H9 (cell line): Measurements from ENCODE around the gene SLC36A4. TPM values are rescaled to one million over a fixed set of nuclear protein-coding genes. Genes with fewer than 3 reads are reported as not detected.

Source experiments
- DNase-seq: peaks from one replicate; pipeline ENCODE4 v3.0.0-alpha.2; 2017
- H2AFZ ChIP-seq: one replicate; pipeline ENCODE4 v1.6.1; 2013; ENCODE audit warnings: mild to moderate bottlenecking, low read length, control low read depth, moderate library complexity
- H2AK5ac ChIP-seq: 2 replicates; pipeline ENCODE4 v1.6.1; 2013; ENCODE audit warnings: low read length, control low read depth, mixed read lengths; ENCODE audit not compliant: insufficient read length
- H2BK120ac ChIP-seq: one replicate; pipeline ENCODE4 v1.6.1; 2013; ENCODE audit warnings: low read depth, mild to moderate bottlenecking, low read length, control low read depth, inconsistent platforms; ENCODE audit not compliant: poor library complexity, severe bottlenecking
- H2BK12ac ChIP-seq: 2 replicates; pipeline ENCODE4 v1.6.1; 2013; ENCODE audit warnings: low read length, control low read depth, mixed read lengths, low read depth; ENCODE audit not compliant: insufficient read length
- H2BK15ac ChIP-seq: 2 replicates; pipeline ENCODE4 v1.6.1; 2013; ENCODE audit warnings: low read depth, low read length, control low read depth
- H2BK20ac ChIP-seq: one replicate; pipeline ENCODE4 v1.6.1; 2013; ENCODE audit warnings: low read depth, mild to moderate bottlenecking, low read length, control low read depth, inconsistent platforms; ENCODE audit not compliant: poor library complexity, severe bottlenecking
- H2BK5ac ChIP-seq: 2 replicates; pipeline ENCODE4 v1.6.1; 2013; ENCODE audit warnings: low read length, control low read depth, mixed read lengths; ENCODE audit not compliant: insufficient read length
- H3K14ac ChIP-seq: 2 replicates; pipeline ENCODE4 v1.6.1; 2013; ENCODE audit warnings: low read length, control low read depth; ENCODE audit not compliant: insufficient read depth
- H3K18ac ChIP-seq: 2 replicates; pipeline ENCODE4 v1.6.1; 2013; ENCODE audit warnings: low read depth, mild to moderate bottlenecking, mixed read lengths, low read length, control low read depth; ENCODE audit not compliant: insufficient read length
- H3K23ac ChIP-seq: 2 replicates; pipeline ENCODE4 v1.6.1; 2013; ENCODE audit warnings: low read length, control low read depth, mixed read lengths, low read depth; ENCODE audit not compliant: insufficient read length
- H3K23me2 ChIP-seq: 2 replicates; pipeline ENCODE4 v1.6.1; 2013; ENCODE audit warnings: low read depth, mild to moderate bottlenecking, mixed read lengths, low read length, control low read depth; ENCODE audit not compliant: insufficient read length, poor library complexity, severe bottlenecking
- H3K27ac ChIP-seq: 2 replicates; pipeline ENCODE4 v1.5.1; 2013; ENCODE audit warnings: low read length, control low read depth, mixed read lengths, low read depth; ENCODE audit not compliant: insufficient read length
- H3K27me3 ChIP-seq: 2 replicates; pipeline ENCODE4 v1.6.1; 2013; ENCODE audit warnings: low read length, control low read depth, inconsistent platforms; ENCODE audit not compliant: insufficient read depth
- H3K4ac ChIP-seq: 2 replicates; pipeline ENCODE4 v1.6.1; 2013; ENCODE audit warnings: low read depth, mild to moderate bottlenecking, control low read depth, inconsistent platforms, low read length, moderate library complexity
- H3K4me1 ChIP-seq: 2 replicates; pipeline ENCODE4 v1.6.1; 2013; ENCODE audit warnings: low read length, control low read depth, inconsistent platforms; ENCODE audit not compliant: insufficient read depth
- H3K4me2 ChIP-seq: 2 replicates; pipeline ENCODE4 v1.6.1; 2013; ENCODE audit warnings: low read length, control low read depth, mixed read lengths; ENCODE audit not compliant: insufficient read length, insufficient read depth
- H3K56ac ChIP-seq: 2 replicates; pipeline ENCODE4 v1.6.1; 2013; ENCODE audit warnings: low read depth, mild to moderate bottlenecking, mixed read lengths, low read length, control low read depth; ENCODE audit not compliant: insufficient read length
- H3K79me1 ChIP-seq: 2 replicates; pipeline ENCODE4 v1.6.1; 2013; ENCODE audit warnings: low read depth, mild to moderate bottlenecking, moderate library complexity, low read length, control low read depth, inconsistent platforms; ENCODE audit not compliant: insufficient read depth, poor library complexity, severe bottlenecking
- H3K79me2 ChIP-seq: 2 replicates; pipeline ENCODE4 v1.6.1; 2013; ENCODE audit warnings: low read length, control low read depth, inconsistent platforms; ENCODE audit not compliant: insufficient read depth
- H3K9ac ChIP-seq: 2 replicates; pipeline ENCODE4 v1.6.1; 2013; ENCODE audit warnings: low read length, control low read depth, mixed read lengths; ENCODE audit not compliant: insufficient read length; ENCODE audit errors: extremely low read depth
- H3K9me3 ChIP-seq: one replicate; pipeline ENCODE4 v1.6.1; 2013; ENCODE audit warnings: low read depth, low read length, inconsistent platforms; ENCODE audit not compliant: control insufficient read depth
- H3T11ph ChIP-seq: one replicate; pipeline ENCODE4 v1.6.1; 2013; ENCODE audit warnings: mild to moderate bottlenecking, low read length, control low read depth, inconsistent platforms
- H4K20me1 ChIP-seq: one replicate; pipeline ENCODE4 v1.6.1; 2013; ENCODE audit not compliant: control insufficient read depth, insufficient read length, insufficient read depth
- H4K5ac ChIP-seq: 2 replicates; pipeline ENCODE4 v1.6.1; 2013; ENCODE audit warnings: low read depth, mild to moderate bottlenecking, mixed read lengths, low read length, control low read depth; ENCODE audit not compliant: insufficient read length
- H4K8ac ChIP-seq: replicated peaks from 2 replicates; pipeline ENCODE4 v1.6.1; 2013; ENCODE audit warnings: low read length, control low read depth, mixed read lengths, low read depth; ENCODE audit not compliant: insufficient read length
- H4K91ac ChIP-seq: 2 replicates; pipeline ENCODE4 v1.6.1; 2013; ENCODE audit warnings: low read depth, mild to moderate bottlenecking, moderate library complexity, mixed read lengths, low read length, control low read depth; ENCODE audit not compliant: insufficient read length
- H3K27ac Mint-ChIP-seq, 3 experiments: 2 replicates in 2 of 3; 3 replicates in 1 of 3; pipeline ENCODE4 v1.8.0; 2020 to 2021; ENCODE audit warnings: mixed read lengths in 3 of 3, mild to moderate bottlenecking in 1 of 3, moderate library complexity in 1 of 3
- H3K27me3 Mint-ChIP-seq: 2 replicates; pipeline ENCODE4 v1.8.0; 2021; ENCODE audit warnings: low read depth, mild to moderate bottlenecking, moderate library complexity, mixed read lengths
- H3K36me3 Mint-ChIP-seq, 3 experiments: 2 replicates in 2 of 3; 3 replicates in 1 of 3; pipeline ENCODE4 v1.8.0; 2020 to 2021; ENCODE audit warnings: low read depth in 3 of 3, mixed read lengths in 3 of 3; ENCODE audit not compliant: insufficient read depth in 1 of 3
- H3K4me1 Mint-ChIP-seq, 2 experiments: 2 replicates each; pipeline ENCODE4 v1.8.0; 2020; ENCODE audit warnings: mixed read lengths in 2 of 2
- H3K4me3 Mint-ChIP-seq, 2 experiments: 2 replicates in 1 of 2; 3 replicates in 1 of 2; pipeline ENCODE4 v1.8.0; 2020 to 2021; ENCODE audit warnings: mild to moderate bottlenecking in 2 of 2, mixed read lengths in 2 of 2, moderate library complexity in 1 of 2
- H3K9me3 Mint-ChIP-seq, 2 experiments: 2 replicates in 1 of 2; 3 replicates in 1 of 2; pipeline ENCODE4 v1.8.0; 2020; ENCODE audit warnings: mild to moderate bottlenecking in 2 of 2, mixed read lengths in 2 of 2, moderate library complexity in 1 of 2
- CTCF ChIP-seq: fragments of 200-600 bp; sonication (generic); conservative IDR thresholded peaks from 3 replicates; pipeline ENCODE4 v1.8.0; 2021; ENCODE audit warnings: antibody characterized with exemption, mild to moderate bottlenecking
- WGBS: extraction: QIAGEN DNeasy Blood & Tissue Kit; methylation state at CpG from one replicate; pipeline ENCODE4 v1.1.7; 2013; ENCODE audit warnings: missing lambda C conversion rate, low lambda C conversion rate, mixed read lengths; ENCODE audit not compliant: insufficient read length; ENCODE audit errors: extremely low coverage; 5-methylcytosine and 5-hydroxymethylcytosine counted together
- total RNA-seq: library from RNA; stranded (reverse); gene quantifications from 2 replicates; pipeline ENCODE4 v1.2.1, GENCODE V29; 2021

The SLC36A4 gene
- total RNA-seq, 1 experiment from 2014 or later: 33.3 TPM

GRCh38 chr11:93155738-93156137 is 42.1 kb downstream of the SLC36A4 start:
- Histone ChIP-seq H3K4ac (no peak overlapping the region), H3K9ac (no peak overlapping the region), H3K9me3 (no peaks in the 10 kb centered on the region), H3K27me3 (no peaks in the 10 kb centered on the region), H3K23ac (no peak overlapping the region), H2BK20ac (no peak overlapping the region), H3K56ac (no peak overlapping the region), H4K91ac (no peak overlapping the region), H3K4me2 (no peak overlapping the region), H2AFZ (no peak overlapping the region), H3K23me2 (no peaks in the 10 kb centered on the region), H2BK120ac (no peak overlapping the region), H3K14ac (no peak overlapping the region), H2BK12ac (no peak overlapping the region), H4K8ac (no peak overlapping the region), H4K5ac (no peak overlapping the region), H2BK5ac (no peak overlapping the region), H3K18ac (no peak overlapping the region), H3T11ph (no peak overlapping the region), H4K20me1 (no peaks in the 10 kb centered on the region), H3K27ac (no peak overlapping the region), H3K79me1 (no peaks in the 10 kb centered on the region), H2AK5ac (no peak overlapping the region), H3K79me2 (no peaks in the 10 kb centered on the region), H2BK15ac (no peak overlapping the region), H3K4me1 (no peaks in the 10 kb centered on the region)
- no peak for TF ChIP-seq CTCF
- Mint-ChIP-seq H3K27me3 (no peaks in the 10 kb centered on the region), H3K36me3 (peaks cover 20 to 30% (median 24%) of the 10 kb centered on the region in 3 experiments), H3K9me3 (peaks cover 4 to 21% of the 10 kb centered on the region in 2 experiments), H3K4me3 (no peak overlapping the region), H3K27ac (no peak overlapping the region), H3K4me1 (no peaks in the 10 kb centered on the region)
- no peak for DNase-seq
- WGBS: no CpG with 5 or more reads among the region's 3 CpGs
